A673 (cell line): ENCODE data around the gene F7.

Experiments
- CTCF ChIP-seq: fragments of 300-800, 200-600 bp; sonication (generic); conservative IDR thresholded peaks from 2 replicates; pipeline ENCODE4 v1.5.1; 2017; ENCODE audit warnings: low read depth, mild to moderate bottlenecking, antibody characterized with exemption, low read length, moderate library complexity, mixed read lengths
- EZH2 ChIP-seq: fragments of 200-600 bp; sonication (generic); IDR thresholded peaks from 2 replicates; pipeline ENCODE4 v1.6.1; 2017; ENCODE audit warnings: borderline replicate concordance, low read depth, mild to moderate bottlenecking, mixed read lengths, antibody characterized with exemption, low read length; ENCODE audit not compliant: poor library complexity, severe bottlenecking

GRCh38 chr13:113092776-113093579 lies 12.6 kb upstream of the F7 start:
- no peak for TF ChIP-seq CTCF
- no peak for TF ChIP-seq EZH2
